ENCODE data around the gene SIX4.

DNA sequence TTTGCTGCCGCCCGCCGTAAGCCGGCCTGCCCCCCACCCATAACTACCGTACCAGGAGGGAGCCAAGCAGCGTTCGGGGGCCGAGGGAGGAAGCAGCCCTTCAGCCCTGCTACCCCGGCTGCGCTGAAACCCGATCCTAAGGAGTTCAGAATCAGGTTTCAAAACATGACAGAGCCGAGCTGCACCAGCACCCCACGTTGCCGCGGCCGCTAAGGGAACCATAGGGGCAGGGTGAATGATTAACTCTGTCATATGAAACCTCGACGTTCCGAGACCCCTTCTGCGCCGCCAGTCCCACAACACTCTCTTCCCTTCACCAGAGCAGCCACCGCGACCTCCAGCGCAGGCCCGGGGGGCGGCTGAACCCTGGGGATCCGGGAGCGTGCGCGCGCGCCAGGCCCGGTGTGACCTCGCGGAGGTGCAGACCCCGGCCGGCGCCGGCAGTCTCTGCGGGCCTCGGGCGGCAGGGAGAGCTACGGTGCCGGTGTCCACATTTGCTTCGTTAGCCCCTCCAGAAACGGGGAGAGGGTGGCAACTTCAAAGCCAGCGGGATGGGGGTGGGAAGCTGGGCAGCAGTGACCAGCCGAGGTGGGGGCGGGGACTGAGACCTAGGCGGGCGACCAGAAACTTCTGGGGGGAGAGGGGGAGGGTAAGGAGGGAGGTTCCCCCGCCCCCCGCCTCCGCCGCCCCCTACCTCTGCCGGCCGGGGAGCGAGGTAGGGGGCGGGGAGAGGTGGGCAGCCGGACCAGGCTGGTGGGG lies 1.6 kb downstream of the SIX4 start:
- TF ChIP-seq CTCF (IDR thresholded peaks at IDR 0.05; ENCODE audit: borderline replicate concordance, extremely low read depth, low read length, poor library complexity, severe bottlenecking) (no peak), EZH2 (IDR thresholded peaks at IDR 0.05; ENCODE audit: borderline replicate concordance, low read depth, low read length, severe bottlenecking) (peak; percentile 86)

Data from DND-41 (cell line).